Measurements from ENCODE around the gene IFI35.

- no peak for TF ChIP-seq IRF2 (CRISPR knock-in tag; IDR thresholded peaks at IDR 0.05; ENCODE audit: borderline replicate concordance, low read depth)
- TF ChIP-seq ZNF512 (CRISPR knock-in tag; IDR thresholded peaks at IDR 0.05; ENCODE audit: borderline replicate concordance), result no peak
- TF ChIP-seq CTCF (IDR thresholded peaks at IDR 0.05), result no peak
- TF ChIP-seq PREB (CRISPR knock-in tag; IDR thresholded peaks at IDR 0.05; ENCODE audit: borderline replicate concordance), result no peak
- no peak for TF ChIP-seq ARID4B (CRISPR knock-in tag; IDR thresholded peaks at IDR 0.05; ENCODE audit: borderline replicate concordance)
- no peak for TF ChIP-seq TEAD4 (CRISPR knock-in tag; IDR thresholded peaks at IDR 0.05)
- no peak for TF ChIP-seq ATF3 (CRISPR knock-in tag; conservative IDR thresholded peaks at IDR 0.05)
- TF ChIP-seq EMX1 (CRISPR knock-in tag; IDR thresholded peaks at IDR 0.05), result no peak
- no peak for TF ChIP-seq ZNF138 (CRISPR knock-in tag; conservative IDR thresholded peaks at IDR 0.05)
- TF ChIP-seq GTF2I (CRISPR knock-in tag; conservative IDR thresholded peaks at IDR 0.05), result no peak
- no peak for TF ChIP-seq SOX15 (CRISPR knock-in tag; IDR thresholded peaks at IDR 0.05)
- no peak for TF ChIP-seq TP53 (CRISPR knock-in tag; IDR thresholded peaks at IDR 0.05)
- no peak for TF ChIP-seq GABPB1 (CRISPR knock-in tag; IDR thresholded peaks at IDR 0.05)
- TF ChIP-seq TEAD1 (CRISPR knock-in tag; IDR thresholded peaks at IDR 0.05), result no peak
These were observed 14.5 kb downstream of the IFI35 start for GRCh38 chr17:43020789-43021740.

Measured in WTC11 (cell line).